G401 (cell line): ENCODE data around the gene ELMOD3. TPM values are rescaled to one million over a fixed set of nuclear protein-coding genes. Genes with fewer than 3 reads are reported as not detected.
A peak's percentile ranks its signal among the peaks of the same experiment; 100 is the strongest.
"Not testable (repeated sequence)": the region's sequence is repeated elsewhere in the genome, so short reads cannot be mapped to it uniquely, and the experiment has no call there.

Experiments used
- DNase-seq: peaks from one replicate; pipeline ENCODE4 v3.0.0-alpha.2; 2015; ENCODE audit warnings: low spot score
- in situ Hi-C: cut with HindIII; loops from 2 replicates; pipeline ENCODE4 v1.10.0; 2016; ENCODE audit warnings: low sequenced_read_pairs, mixed read lengths
- total RNA-seq: library from RNA; depleted of rRNA; stranded (reverse); fragments of >200 nt; shearing (Covaris generic); gene quantifications from 2 replicates; pipeline ENCODE4 v1.2.3, GENCODE V29; 2014

Gene ELMOD3
- total RNA-seq, 1 experiment from 2014 or later: 11.2 TPM

GRCh38 chr2:85327822-85328617 lies 26.5 kb upstream of the ELMOD3 start, which contains the start of gene TGOLN2:
Gene TGOLN2, minus strand, starts transcription at chr2:85327989. Its CDS starts 27 bp downstream, at chr2:85327962.
- in situ Hi-C loops: no loop called here
- DNase-seq: peak; percentile 91

- DNase-seq: no peak
- in situ Hi-C loops: no loop called here
These were observed 25.4 kb upstream of the ELMOD3 start for GRCh38 chr2:85329181-85329651.

GRCh38 chr2:85329701-85330100 lies 24.9 kb upstream of the ELMOD3 start:
- in situ Hi-C loops, DNase-seq: not testable (repeated sequence)

GRCh38 chr2:85330839-85331636 lies 23.5 kb upstream of the ELMOD3 start:
- in situ Hi-C loops: no loop called here
- DNase-seq: no peak

- DNase-seq, in situ Hi-C loops: not testable (repeated sequence)
These were observed 20.7 kb upstream of the ELMOD3 start for GRCh38 chr2:85333877-85334276.

GRCh38 chr2:85334928-85335327 lies 19.6 kb upstream of the ELMOD3 start:
- in situ Hi-C loops: no loop called here
- DNase-seq: no peak

- in situ Hi-C loops: no loop called here
- DNase-seq: peak; percentile 58
These were observed 14.3 kb upstream of the ELMOD3 start for GRCh38 chr2:85340034-85340892.

GRCh38 chr2:85341269-85342029 lies 13.1 kb upstream of the ELMOD3 start:
- DNase-seq: no peak
- in situ Hi-C loops: no loop called here

- in situ Hi-C loops: no loop called here
- no peak for DNase-seq
These were observed 12.4 kb upstream of the ELMOD3 start for GRCh38 chr2:85342156-85342555.

GRCh38 chr2:85343207-85343895 lies 11.2 kb upstream of the ELMOD3 start:
- in situ Hi-C loops, DNase-seq: not testable (repeated sequence)

- in situ Hi-C loops: no loop called here
These were observed 10.1 kb upstream of the ELMOD3 start for GRCh38 chr2:85344356-85344954.

GRCh38 chr2:85347599-85347998 lies 7.0 kb upstream of the ELMOD3 start:
- in situ Hi-C loops: no loop called here
- no peak for DNase-seq

More at GRCh38 chr2:85344356-85344954, 10.1 kb upstream of the ELMOD3 start:
- no peak for DNase-seq

- in situ Hi-C loops: no loop called here
- peak; percentile 19 for DNase-seq
These were observed 688 bp upstream of the ELMOD3 start for GRCh38 chr2:85353876-85354285.

GRCh38 chr2:85355073-85355410 lies 473 bp downstream of the ELMOD3 start:
- no peak for DNase-seq
- in situ Hi-C loops: no loop called here

- in situ Hi-C loops: no loop called here
- no peak for DNase-seq
These were observed 952 bp downstream of the ELMOD3 start for GRCh38 chr2:85355521-85355920.

GRCh38 chr2:85356186-85356585 lies 1.6 kb downstream of the ELMOD3 start:
- no peak for DNase-seq
- in situ Hi-C loops: no loop called here

GRCh38 chr2:85357736-85358135 lies 3.2 kb downstream of the ELMOD3 start:
- in situ Hi-C loops: no loop called here
- DNase-seq: no peak
